Peyer's patch (tissue), 4 donors: Measurements from ENCODE around the gene SPOCD1.

ENCODE experiments used
- CTCF ChIP-seq, 6 experiments: fragments of 450-650 bp in 4 of 6; fragments of 200-600 bp in 2 of 6; sonication (generic) in 1 of 6; IDR thresholded peaks; one replicate each; pipeline ENCODE4 v1.5.1; 2017 to 2019; ENCODE audit warnings: antibody characterized with exemption in 6 of 6, mild to moderate bottlenecking in 3 of 6, moderate library complexity in 1 of 6
- POLR2A ChIP-seq, 2 donors: fragments of 450-650 bp; IDR thresholded peaks; one replicate each; pipeline ENCODE4 v1.5.1; 2017; ENCODE audit warnings: antibody characterized with exemption in 2 of 2, mild to moderate bottlenecking in 2 of 2, moderate library complexity in 2 of 2

DNA sequence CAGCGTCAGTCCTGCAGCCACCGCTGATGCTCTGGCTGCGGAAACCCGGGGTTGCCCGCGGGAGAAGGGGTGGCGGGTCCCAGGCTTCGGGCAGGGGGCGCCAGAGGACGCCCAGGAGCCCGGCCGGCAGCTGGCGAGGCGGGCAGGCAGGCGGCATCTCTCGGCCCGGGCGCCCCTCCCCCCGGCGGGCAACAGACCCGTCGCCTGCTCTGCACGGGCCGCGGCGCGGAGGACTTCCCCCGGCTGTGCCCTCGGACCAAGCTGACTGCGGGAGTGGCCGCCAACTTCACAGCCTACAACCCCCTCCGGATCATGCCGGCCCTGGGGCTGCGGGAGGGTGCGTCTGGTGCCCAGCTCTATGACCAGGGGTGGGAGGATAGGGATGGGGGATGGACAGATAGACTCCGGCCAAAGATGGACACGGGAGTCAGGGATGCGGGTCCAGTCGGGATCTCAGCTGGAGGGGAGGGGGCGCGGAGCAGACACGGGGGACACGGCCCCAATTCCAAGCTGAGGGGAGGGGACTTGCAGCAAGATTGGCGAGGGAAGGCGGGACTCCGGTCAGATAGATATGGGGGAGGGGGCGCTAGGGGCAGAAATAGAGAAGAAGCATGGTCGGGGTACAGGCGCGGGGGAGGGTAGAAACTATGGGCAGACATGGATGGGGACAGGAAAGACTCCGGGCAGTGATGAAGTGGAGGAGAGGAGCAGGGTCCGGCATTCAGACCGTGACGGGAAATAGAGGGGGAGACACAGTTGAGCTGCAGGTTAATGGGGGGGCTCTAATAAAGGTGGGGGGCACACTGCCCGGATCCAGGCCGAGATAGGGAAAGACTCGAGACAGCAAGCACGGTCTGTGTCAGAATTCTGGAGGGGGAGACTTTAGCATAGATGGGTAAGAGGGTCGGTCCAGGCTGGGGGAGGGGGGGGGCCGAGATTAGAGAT lies 52.8 kb downstream of the SPOCD1 start:
- TF ChIP-seq POLR2A (IDR thresholded peaks at IDR 0.05) (no peak), CTCF (IDR thresholded peaks at IDR 0.05) (peak; percentile 44 to 68 (median 58))
